ENCODE measurements around the gene RNU7-1.

RNU7-1 gene

DNA sequence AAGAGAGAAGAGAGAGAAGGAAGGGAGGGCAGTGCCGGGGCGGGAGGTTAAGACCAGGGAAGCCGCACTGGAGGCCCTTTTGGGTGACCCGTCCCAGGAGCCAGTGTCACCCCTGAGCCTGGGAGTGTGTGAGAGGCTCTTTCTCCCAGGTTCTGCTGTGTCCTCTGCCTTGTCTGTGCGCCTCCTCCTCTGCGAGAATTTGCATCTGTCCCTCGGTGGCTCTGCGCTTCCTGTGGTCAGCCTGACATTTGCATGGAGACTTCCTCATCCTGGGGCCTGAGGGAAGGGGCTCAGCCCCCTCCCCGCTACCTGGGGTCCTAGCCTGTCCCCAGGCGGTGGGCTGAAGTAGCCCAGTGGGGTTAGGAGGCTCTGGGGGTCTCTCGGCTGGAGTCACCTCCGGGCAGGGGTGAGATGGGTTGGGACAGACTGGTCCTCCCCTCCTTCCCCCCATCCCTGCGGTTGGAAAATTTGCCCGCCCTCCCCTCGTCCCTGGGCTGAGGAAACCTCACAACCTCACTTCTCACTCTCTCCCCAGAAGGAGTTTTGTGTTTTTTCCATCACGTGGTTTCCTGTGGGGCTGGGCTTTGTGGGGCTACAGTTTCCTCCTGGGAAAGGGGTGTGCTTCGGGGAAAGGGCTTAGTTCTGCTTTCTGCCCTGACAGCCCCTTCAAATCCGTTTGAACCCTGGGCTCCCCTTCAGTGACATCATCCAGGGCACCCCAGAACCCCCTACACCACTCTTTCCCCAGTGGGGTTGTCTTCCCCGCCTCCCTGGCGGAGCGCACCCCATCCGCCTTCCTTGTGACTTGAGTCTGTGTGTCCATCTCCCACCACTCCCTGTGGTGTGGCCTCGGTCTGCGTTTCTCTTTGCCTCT lies 10.1 kb downstream of the RNU7-1 start:
- DNase-seq (ENCODE audit: low spot score) = peak; percentile 76

DNA sequence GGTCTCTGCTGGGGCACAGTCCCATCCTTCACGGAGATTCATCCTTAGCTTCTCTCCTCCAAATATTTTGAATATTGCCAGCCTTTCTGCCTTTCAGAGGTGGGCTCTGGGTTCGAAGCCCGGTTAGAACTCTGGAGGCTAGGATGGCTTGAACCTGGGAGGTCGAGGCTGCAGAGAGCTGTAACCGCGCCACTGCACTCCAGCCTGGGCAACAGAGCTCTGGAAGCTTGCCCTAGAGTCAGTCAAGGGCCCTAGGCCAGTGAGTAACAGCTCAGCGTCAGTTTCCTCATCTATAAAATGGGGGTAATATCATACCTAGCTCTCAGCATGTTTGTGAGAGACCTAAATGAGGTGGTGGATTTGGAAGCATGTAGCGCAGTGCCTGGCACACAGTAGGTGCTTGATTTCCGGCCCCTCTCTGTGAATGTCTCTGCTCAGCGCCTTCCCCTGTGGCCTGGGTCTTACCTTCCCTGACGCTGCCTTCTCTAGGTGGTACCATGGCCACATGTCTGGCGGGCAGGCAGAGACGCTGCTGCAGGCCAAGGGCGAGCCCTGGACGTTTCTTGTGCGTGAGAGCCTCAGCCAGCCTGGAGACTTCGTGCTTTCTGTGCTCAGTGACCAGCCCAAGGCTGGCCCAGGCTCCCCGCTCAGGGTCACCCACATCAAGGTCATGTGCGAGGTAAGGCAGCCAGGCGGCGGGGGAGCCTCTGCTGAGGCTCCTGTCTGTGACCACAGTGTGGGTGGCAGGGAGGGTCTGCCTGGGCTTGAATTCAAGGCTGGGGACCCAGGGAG lies 10.9 kb downstream of the RNU7-1 start:
- no peak for DNase-seq (ENCODE audit: low spot score)

DNA sequence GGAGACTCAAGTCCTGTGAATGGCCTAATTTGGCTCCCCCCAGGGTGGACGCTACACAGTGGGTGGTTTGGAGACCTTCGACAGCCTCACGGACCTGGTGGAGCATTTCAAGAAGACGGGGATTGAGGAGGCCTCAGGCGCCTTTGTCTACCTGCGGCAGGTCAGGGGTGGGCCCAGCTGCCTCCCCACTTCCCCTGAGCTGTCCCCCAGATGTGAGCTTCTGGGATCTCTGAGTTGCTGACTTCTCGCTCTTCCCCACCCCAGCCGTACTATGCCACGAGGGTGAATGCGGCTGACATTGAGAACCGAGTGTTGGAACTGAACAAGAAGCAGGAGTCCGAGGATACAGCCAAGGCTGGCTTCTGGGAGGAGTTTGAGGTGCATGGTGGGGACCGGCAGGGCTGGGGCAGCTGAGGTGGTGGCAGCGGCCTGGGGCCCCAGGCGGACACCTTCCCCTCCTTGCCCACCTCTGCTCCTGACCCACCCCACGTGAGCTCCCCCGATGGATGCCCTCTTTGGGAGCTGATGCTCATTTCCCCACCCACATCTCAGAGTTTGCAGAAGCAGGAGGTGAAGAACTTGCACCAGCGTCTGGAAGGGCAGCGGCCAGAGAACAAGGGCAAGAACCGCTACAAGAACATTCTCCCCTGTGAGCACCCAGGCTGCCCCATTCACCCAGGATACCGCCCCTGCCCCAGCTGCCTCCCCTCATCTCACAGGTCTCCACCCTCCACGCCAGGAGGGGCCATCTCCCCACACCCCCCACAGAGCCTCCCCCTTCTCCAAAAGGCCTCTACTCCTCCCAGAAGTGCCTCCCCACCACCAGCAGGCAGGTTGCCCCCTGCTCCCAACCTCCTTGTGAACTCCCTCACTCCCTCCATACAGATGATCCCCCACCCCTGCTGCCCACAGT lies 11.7 kb downstream of the RNU7-1 start:
- no peak for DNase-seq (ENCODE audit: low spot score)

DNA sequence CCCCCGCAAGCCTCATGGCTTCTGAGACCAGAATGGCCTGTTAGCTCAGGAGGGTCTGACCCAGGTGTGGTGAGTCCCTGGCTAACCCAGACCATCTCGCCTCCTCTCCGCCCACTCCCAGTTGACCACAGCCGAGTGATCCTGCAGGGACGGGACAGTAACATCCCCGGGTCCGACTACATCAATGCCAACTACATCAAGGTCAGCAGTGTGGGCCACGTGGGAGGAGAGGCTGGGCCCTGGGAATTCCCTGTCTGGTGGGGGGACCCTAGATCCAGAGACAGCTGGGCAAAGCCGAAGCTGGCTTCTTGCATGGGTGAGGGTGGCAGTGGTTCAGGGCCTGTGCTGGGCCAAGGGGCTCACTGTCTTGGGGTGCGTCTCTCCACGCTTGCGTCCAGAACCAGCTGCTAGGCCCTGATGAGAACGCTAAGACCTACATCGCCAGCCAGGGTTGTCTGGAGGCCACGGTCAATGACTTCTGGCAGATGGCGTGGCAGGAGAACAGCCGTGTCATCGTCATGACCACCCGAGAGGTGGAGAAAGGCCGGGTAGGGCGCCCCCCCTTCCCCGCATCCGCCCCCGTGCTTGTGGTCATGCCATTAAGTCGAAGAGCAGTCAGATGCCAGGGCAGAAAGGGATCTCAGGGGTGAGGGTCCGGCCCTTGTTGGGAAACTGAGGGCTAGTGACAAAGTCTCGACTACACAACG lies 12.6 kb downstream of the RNU7-1 start:
- DNase-seq (ENCODE audit: low spot score) = no peak

DNA sequence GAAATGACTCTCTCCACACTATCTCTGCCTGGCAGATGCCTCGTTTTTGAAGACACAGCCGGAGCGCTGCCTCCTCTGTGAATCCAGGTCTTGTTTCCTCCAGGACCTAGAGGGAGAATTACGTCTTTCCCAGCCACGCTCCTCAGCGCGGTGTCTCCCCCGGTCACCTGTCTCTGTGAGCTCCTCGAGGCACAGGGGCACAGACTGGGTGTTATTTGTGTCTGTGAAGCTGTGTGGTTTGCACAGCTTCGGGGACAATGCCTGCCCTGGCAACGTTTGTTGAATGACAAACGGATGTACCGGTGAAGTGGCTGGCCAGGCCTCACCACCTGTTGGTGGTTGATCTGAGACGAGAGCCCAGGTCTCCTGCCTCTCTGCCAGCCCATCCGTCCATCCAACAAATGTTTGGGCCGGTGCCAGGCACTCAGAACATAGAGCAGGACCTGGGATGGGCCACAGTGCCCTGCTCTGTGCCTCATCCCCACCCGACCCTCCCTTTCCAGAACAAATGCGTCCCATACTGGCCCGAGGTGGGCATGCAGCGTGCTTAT lies 13.6 kb downstream of the RNU7-1 start:
- DNase-seq (ENCODE audit: low spot score) = no peak

DNA sequence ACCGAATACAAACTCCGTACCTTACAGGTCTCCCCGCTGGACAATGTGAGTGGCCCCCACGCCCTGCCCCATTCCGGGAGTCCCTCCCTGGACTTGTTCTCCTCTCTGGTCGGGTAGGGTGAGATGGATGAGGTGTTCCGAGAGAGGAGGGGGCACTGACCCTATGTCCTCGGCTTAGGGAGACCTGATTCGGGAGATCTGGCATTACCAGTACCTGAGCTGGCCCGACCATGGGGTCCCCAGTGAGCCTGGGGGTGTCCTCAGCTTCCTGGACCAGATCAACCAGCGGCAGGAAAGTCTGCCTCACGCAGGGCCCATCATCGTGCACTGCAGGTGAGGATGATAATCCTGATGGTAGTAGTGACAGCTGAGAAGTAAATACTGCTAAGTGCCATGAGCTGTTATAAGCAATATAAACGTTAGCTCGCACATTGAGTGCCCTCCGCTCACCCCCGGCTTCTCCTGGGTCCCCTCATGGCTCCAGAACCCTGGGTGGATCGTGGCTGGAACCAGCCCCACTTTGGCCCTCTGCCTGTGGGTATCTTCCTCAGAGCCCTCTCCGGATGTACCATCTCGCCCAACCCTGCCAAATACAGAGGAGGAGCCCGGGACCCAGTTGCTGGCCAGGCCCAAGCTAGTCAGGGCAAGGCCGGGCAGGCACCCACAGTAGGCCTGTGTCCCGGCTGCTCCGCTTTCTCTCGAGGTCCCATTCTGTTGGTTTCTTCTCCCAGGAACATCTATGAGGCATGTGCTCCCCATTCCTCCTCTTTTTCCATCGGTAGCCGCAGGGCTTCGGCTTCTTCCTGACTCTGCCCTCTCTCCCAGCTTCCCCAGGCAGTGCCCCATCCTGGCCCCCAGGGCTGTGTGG lies 14.4 kb downstream of the RNU7-1 start:
- no peak for DNase-seq (ENCODE audit: low spot score)

DNA sequence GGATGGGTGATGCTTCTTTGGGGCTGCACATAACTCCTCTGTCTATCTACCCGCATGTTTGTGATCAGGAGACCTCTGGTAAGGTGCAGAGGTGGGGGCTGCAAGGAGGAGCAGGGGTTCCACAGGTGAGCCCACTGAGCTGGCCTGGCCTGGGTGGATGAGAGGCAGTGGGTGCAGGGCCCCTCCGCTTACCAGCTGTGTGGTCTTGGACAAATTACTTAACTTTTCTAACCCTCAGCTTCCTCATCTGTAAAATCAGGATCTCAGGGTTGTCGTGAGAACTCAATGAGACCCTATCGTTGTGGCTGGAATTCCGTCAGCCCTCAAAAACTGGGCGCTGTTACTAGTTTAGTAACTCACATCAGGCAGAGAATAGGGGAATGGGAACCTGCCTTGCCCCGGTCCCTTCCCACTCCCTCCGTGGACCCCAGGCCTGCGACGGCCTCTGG lies 15.0 kb downstream of the RNU7-1 start:
- no peak for DNase-seq (ENCODE audit: low spot score)

DNA sequence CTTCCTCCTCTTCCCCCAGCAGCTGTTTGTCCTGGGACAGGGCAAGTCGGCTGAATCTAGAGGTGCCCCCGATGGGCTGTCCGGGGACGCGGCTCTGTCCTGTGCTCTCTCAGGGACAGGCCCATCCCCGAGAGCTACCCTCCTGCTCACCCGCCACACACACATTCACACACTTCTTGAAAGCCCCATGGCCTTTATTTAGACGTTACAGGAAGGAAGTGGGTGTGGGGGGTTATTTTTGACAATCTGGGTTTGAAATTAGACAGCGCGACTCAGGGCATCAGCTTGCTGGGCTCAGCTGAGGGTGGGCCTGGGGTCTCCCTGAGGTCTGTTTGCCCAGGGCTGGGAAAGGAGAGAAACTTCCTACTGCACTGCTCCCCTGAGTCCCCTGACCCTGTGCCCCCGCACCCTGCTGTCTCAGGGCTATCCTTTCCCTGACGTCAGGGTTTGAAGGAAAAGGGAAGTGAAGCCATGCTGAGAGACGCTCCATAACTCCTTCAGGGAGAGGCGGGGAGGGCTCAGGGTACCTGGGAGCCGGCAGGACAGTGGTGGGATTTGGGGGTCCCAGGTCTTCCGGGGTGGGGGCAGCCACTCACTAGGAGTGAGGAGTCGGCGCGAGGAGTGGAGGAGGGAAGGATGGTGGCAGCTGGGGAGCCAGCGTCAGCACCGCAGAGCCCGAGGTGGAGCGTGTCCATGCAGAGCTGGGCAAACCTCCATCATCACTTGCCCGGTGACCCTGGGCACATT lies 15.6 kb downstream of the RNU7-1 start:
- peak; percentile 83 for DNase-seq (ENCODE audit: low spot score)

DNA sequence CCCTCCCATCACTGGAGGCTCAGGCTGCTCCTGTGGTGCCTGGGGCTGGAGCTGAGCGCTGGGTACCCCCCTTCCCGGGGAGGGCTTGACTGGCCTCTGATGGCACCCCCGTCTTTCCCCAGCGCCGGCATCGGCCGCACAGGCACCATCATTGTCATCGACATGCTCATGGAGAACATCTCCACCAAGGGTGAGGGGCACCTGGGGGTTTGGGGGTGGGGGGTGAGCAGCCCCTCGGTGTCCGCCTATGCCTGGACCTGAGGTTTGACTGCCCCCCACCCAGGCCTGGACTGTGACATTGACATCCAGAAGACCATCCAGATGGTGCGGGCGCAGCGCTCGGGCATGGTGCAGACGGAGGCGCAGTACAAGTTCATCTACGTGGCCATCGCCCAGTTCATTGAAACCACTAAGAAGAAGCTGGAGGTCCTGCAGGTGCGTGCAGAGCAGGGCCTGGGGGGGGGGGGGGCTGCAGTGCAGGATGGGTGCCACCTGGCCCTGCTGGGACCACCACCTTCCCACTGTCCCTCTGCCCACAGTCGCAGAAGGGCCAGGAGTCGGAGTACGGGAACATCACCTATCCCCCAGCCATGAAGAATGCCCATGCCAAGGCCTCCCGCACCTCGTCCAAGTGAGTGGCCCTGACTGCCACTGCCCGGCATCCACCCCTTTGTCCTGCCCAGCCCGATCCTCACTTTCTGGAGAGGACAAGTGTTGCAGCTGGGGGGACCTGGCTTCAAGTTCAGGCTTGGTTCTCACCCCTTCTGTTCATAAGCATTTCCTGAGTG lies 16.4 kb downstream of the RNU7-1 start:
- no peak for DNase-seq (ENCODE audit: low spot score)

DNA sequence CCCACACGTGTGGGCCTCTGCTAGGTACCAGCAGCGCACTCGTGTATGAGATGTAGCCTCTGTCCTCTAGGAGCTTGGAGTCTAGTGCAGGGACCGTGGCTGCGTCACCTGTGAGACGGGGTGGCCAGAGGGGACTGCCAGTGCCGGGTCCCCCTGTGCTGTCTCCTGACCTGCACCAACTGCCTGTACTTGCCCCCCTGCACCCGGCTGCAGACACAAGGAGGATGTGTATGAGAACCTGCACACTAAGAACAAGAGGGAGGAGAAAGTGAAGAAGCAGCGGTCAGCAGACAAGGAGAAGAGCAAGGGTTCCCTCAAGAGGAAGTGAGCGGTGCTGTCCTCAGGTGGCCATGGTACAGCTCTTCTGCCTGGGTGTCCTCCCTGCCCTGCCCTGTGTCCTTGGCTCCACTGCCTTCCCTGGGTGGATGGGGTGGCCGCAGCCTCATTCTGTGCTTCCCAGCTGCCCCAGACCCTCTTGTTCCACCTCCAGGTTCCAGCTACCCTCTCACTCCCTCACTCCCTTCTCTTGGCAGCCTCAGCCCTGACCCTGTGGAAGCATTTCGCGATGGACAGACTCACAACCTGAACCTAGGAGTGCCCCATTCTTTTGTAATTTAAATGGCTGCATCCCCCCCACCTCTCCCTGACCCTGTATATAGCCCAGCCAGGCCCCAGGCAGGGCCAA lies 17.1 kb downstream of the RNU7-1 start:
- DNase-seq (ENCODE audit: low spot score) = no peak

DNA sequence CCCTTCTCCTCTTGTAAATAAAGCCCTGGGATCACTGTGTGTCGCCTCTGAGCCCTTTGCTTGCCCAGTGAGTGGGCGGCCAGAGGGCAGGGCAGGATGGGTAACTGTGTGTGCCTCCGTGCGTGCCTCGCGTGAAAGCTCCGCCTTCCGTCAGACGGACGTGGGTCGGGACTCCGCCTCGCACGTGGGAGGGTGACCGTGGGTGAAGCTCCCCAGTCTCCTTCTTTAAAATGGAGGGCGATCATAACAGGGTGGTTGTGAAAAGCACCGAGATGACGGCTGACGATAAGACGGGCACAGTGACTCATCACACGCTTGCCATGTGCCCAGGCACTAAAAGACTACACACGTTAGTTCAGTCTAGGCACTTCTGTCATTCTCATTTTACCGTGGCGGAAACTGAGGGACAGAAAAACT lies 17.7 kb downstream of the RNU7-1 start:
- DNase-seq (ENCODE audit: low spot score) = peak; percentile 93

DNA sequence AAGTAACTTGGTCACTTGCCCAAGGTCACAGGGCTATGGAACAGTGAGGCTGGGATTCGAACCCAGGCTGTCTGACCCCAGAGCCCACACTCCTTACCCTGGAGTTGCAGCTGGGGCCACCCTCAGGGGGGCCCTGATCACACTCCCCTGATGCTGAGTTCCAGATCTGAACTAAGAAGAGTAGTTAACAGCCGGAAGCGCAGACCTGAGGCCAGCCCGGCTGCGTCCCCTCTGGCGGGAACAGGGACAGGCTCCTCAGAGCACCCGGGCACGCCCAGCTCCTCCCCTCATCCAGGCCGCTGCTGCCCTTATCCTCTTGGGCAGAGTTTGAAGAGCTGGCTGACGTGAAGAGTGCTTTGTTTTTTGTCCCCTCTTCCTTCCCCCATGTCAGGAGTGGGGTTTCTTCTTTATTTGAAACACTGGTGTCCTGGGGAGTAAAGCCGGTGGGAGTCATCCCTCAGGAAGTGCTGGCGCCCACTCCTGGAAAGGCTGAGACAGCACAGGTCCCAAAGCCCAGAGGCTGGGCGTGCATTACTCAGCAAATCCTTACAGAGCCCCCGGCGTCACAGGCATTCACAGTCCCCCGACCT lies 18.2 kb downstream of the RNU7-1 start:
- no peak for DNase-seq (ENCODE audit: low spot score)

DNA sequence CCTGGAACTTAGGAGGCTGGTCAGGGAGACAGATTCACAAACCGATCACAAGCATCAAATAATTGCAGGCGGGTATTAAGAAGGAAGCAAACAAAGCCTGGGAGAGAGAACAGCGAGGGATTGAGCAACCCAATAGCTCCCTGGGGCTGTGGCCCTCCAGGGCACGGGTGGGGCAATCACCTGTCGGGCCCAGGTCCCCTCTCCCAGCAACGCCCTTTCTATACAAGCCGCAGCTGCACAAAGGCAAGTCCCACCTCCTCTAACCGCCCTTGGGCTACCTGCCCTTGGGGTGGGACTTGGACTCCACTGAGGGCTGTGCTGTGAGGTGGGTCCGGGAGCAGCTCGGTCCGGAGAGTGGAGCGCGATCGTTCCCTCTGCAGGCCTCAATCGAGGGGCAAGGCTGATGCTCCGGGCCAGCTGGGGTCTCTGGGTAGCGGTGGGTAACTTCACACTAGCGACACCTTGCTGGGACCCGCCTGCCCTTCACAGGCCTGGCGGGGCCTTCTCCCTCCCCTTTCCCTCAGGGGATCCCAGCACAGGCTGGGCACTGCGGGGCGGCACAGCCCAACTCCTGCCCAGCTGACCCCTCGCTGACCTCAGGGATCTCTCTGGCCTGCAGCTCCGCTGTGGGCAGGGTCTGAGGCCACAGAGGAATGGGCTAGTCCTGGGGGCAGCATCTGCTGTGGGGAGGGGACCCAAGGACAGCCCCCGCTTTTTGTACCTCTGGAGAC lies 18.8 kb downstream of the RNU7-1 start:
- DNase-seq (ENCODE audit: low spot score) = no peak

DNA sequence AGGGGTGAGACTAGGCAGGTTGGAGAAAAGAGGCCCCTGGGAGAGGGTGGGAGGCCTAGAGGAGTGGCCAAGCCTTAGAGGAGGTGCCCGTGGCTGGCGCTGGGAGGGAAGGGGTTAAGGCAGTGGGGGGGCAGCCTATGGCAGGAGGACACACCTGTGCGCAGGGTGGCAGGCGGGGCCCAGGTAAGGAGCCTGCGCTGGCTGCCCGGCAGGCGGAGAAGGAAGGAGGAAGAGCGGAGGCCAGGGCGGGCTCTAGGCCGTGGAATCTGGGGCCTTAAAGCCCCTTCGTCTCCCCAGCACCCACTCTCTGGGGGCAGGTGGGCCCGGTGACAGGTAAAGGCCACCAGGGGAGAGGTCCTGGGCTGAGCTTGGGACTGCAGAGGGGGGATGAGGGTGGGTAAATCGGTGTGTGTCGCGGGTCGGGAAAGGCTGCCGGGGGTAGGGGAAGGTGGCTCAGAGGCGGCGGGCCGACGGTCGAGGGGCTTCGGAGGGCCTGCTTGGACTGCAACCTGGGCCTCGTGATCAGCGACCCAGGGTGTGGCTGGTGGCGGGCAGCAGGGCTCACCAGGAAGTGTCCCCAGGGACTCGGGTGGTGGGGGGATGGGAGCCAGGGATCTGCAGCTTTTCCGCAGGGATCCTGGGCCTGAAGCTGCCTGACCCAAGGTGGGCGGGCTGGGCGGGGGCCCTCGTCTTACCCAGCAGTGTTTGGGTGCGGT lies 19.6 kb downstream of the RNU7-1 start:
- no peak for DNase-seq (ENCODE audit: low spot score)

DNA sequence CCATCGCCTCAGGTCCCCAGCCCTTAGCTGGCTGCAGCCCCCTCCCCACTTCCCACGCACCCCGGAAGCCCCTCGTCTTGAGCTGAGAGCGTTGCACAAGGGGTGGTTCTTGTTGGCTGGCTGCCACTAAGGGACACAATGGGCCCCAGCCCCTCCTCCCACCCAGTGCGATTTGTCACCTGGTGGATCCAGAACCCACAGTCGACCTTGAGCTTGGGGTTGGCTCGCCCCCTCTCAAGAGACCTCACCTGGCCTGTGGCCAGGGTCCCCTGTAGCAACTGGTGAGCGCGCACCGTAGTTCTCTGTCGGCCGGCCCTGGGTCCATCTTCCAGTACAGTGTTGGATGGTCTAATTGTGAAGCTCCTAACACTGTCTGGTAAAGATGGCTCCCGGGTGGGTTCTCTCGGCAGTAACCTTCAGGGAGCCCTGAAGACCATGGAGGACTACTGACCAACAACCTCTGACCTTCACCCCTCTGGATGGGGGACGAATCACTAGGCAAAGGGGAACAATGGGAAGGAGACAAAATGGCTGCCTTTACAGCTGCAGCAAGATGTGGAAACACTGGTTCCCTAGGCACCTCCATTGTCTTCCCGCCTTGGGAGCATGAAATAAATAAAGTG lies 20.3 kb downstream of the RNU7-1 start:
- no peak for DNase-seq (ENCODE audit: low spot score)

DNA sequence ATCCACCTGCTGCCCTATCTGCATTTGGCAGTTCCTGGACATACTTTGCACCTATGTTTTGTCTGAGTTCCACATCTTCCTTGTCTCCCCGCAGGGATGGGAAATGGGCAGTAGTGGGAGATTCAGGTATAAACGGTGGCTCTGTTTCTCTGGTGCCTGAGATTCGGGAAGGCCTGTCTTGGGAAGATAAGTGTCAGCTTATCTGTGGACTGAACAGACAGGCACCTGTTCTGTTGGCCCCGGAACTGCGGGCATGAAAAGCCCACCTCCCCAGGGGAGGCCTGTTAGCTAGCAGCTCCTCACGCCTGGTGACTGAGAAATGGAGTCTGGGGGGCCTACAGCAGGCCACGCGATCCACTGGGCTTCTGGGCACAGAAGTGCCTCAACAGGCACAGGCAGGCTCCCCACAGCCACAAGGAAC lies 21.0 kb downstream of the RNU7-1 start:
- DNase-seq (ENCODE audit: low spot score) = no peak

Measured in CD4-positive, alpha-beta T cell treated with Interleukin-6 at 100 ng/mL for 8 hours (primary cell).